Mesothelial cell of epicardium (in vitro differentiated cells): Measurements from ENCODE around the gene GAS2. TPM values are rescaled to one million over a fixed set of nuclear protein-coding genes. Genes with fewer than 3 reads are reported as not detected.

Experiments
- DNase-seq, 2 experiments: peaks; one replicate each; pipeline ENCODE4 v3.0.0; 2021; ENCODE audit warnings: low spot score in 2 of 2; ENCODE audit not compliant: unreplicated experiment in 2 of 2
- H3K27ac Mint-ChIP-seq: 2 replicates; pipeline ENCODE4 v1.8.0; 2021; ENCODE audit warnings: mixed read lengths
- H3K27me3 Mint-ChIP-seq: 2 replicates; pipeline ENCODE4 v1.8.0; 2021; ENCODE audit warnings: low read depth, mixed read lengths
- H3K36me3 Mint-ChIP-seq: 2 replicates; pipeline ENCODE4 v1.8.0; 2021; ENCODE audit warnings: mixed read lengths
- H3K4me1 Mint-ChIP-seq: 2 replicates; pipeline ENCODE4 v1.8.0; 2021; ENCODE audit warnings: mixed read lengths
- H3K4me3 Mint-ChIP-seq: 2 replicates; pipeline ENCODE4 v1.8.0; 2021; ENCODE audit warnings: mild to moderate bottlenecking, moderate library complexity, mixed read lengths
- H3K9me3 Mint-ChIP-seq: 2 replicates; pipeline ENCODE4 v1.8.0; 2021; ENCODE audit warnings: mixed read lengths
- total RNA-seq: library from RNA; stranded (reverse); gene quantifications from 3 replicates; pipeline ENCODE4 v1.2.1, GENCODE V29; 2021
- TF ChIP-seq, protein P1 (sequence below): fragments of 200-600 bp; sonication (generic); IDR thresholded peaks from one replicate; pipeline ENCODE4 v1.5.0; 2021; ENCODE audit warnings: antibody characterized with exemption; ENCODE audit not compliant: unreplicated experiment

Gene GAS2
- total RNA-seq, 1 donor from 2014 or later, result 17.8 TPM

DNA sequence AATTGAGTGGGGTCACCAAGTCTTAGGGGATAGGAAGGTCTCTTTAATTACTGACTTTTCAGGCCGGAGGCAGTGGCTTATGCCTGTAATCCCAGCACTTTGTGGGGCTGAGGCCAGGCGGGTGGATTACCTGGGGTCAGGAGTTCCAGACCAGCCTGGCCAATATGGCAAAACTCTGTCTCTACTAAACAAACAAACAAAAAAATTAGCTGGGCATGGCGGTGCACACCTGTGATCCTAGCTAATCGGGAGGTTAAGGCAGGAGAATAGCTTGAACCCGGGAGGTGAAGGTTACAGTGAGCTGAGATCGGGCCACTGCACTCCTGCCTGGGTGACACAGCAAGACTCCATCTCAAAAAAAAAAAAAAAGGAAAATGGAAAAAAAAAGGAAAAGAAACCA is 39.0 kb upstream of the GAS2 start:
- DNase-seq, result no peak
- H3K9me3 Mint-ChIP-seq, result peaks cover 10% of the 10 kb centered on the region
- TF ChIP-seq, protein P1, sequence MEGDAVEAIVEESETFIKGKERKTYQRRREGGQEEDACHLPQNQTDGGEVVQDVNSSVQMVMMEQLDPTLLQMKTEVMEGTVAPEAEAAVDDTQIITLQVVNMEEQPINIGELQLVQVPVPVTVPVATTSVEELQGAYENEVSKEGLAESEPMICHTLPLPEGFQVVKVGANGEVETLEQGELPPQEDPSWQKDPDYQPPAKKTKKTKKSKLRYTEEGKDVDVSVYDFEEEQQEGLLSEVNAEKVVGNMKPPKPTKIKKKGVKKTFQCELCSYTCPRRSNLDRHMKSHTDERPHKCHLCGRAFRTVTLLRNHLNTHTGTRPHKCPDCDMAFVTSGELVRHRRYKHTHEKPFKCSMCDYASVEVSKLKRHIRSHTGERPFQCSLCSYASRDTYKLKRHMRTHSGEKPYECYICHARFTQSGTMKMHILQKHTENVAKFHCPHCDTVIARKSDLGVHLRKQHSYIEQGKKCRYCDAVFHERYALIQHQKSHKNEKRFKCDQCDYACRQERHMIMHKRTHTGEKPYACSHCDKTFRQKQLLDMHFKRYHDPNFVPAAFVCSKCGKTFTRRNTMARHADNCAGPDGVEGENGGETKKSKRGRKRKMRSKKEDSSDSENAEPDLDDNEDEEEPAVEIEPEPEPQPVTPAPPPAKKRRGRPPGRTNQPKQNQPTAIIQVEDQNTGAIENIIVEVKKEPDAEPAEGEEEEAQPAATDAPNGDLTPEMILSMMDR, result no peak
- H3K4me1 Mint-ChIP-seq, result peaks cover 25% of the 10 kb centered on the region
- H3K36me3 Mint-ChIP-seq, result peaks cover 2% of the 10 kb centered on the region
- H3K27me3 Mint-ChIP-seq, result no peaks in the 10 kb centered on the region
- H3K27ac Mint-ChIP-seq, result no peak overlapping the region
- H3K4me3 Mint-ChIP-seq, result no peak overlapping the region

DNA sequence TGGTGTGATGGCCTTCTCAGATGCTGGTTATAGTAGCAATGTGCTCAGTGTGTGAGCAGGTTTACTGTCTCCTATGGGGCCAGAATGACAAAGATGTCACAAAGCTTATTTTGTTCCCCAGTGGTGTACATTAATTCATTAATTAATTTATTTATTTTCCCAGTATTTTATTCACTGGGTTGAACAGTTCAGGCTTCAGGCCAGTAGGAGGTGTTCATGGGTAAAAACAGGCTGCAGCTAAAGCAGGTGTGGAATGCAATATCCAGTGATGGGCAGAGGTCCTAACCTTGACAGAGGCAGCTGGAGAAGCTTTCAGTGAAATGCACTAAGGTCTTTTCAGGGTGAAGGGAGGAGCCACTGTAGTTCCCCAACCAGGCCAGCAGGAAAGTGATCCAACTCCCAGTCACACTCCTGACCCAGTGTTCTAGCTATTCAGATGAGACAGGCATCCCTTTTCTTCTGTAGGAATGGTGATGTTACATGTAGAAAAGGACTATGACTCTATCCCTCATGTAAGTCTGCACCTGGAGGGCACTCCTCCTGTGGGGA is 33.0 kb upstream of the GAS2 start:
- TF ChIP-seq, protein P1, result no peak
- Mint-ChIP-seq H3K27me3 (no peaks in the 10 kb centered on the region), H3K9me3 (peaks cover 10% of the 10 kb centered on the region), H3K27ac (no peak overlapping the region), H3K36me3 (no peaks in the 10 kb centered on the region), H3K4me1 (peaks cover 5% of the 10 kb centered on the region), H3K4me3 (no peak overlapping the region)
- DNase-seq, result no peak

DNA sequence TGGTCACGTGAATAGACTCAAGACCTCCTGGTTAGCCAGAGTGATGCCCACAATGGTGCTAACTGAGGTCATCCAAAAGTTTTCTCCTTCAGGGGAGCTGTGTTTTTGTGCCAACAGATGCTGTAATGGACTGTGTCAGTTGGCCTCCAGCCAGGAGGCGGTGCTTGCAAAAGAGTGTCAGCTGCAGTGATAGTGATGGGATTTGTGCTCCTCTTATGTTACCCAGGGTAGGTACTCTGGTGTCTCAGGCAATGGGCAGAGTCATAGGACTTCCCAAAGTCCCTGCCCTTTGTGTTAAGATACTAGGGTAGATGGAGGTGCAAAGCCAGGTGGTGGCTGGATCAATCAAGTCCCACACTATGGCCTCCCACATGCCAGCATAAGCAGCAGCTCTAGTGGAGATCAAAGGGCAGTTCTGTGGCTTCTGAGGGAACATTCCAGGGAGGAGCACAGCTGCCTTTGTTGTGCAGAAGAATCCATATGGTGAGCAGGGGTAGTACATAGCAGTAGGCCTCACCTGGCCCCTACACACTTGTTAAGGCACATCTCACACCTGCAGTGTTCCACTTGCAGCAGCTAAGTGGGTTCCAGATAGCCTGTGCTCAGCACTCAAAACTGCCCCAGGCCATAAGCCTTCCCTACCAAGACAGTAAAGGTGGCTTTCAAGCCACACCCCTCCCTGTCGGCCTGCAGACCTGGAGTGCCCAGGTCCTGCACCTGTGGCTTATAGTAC is 31.3 kb upstream of the GAS2 start:
- Mint-ChIP-seq H3K4me3 (no peak overlapping the region), H3K27ac (no peak overlapping the region), H3K4me1 (peaks cover 5% of the 10 kb centered on the region), H3K36me3 (no peaks in the 10 kb centered on the region), H3K27me3 (no peaks in the 10 kb centered on the region), H3K9me3 (no peaks in the 10 kb centered on the region)
- no peak for DNase-seq
- TF ChIP-seq, protein P1, result no peak

DNA sequence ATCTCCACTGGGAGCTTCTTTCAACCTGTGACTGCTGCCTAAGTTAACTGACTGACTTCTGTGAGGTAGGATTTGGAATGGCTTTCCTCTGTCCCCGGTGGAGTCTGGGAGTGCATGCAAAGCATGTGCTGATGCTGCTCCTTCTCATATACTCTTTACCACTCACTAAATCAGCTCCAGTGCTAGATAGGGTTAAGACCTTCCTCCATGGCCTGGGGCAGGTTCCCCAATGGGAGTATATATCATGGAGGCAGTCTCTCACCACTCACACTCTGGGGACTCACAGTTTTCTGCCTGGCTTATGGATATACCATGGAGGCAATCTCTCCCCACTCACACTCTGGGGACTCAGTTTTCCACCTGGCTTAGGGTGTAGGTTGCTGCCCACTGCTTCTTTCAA is 30.7 kb upstream of the GAS2 start:
- DNase-seq, result no peak
- Mint-ChIP-seq H3K36me3 (no peaks in the 10 kb centered on the region), H3K9me3 (no peaks in the 10 kb centered on the region), H3K27ac (no peak overlapping the region), H3K4me1 (peaks cover 5% of the 10 kb centered on the region), H3K27me3 (no peaks in the 10 kb centered on the region), H3K4me3 (no peak overlapping the region)
- TF ChIP-seq, protein P1, result no peak

DNA sequence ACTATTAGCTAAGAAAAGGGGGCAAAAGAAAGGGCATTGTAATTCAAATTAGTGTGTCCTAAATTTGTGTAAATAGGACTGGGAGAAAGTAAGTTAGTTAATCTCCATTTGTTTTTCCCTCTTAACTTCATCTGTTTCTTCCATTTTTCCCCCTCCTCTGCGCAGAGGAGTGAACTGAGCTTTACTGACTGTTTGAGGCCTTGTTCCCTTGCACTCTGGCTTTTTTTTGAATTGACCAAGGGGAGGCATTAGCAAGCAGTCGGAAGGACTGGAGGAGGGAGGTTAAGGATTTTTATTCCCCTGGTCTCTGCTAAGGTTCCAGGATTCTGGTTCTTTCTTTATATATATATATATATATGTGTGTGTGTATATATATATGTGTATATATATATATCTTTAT is 25.5 kb upstream of the GAS2 start:
- TF ChIP-seq, protein P1, result no peak
- H3K4me3 Mint-ChIP-seq, result no peak overlapping the region
- no peaks in the 10 kb centered on the region for H3K27me3 Mint-ChIP-seq
- H3K27ac Mint-ChIP-seq, result no peak overlapping the region
- no peaks in the 10 kb centered on the region for H3K9me3 Mint-ChIP-seq
- no peaks in the 10 kb centered on the region for H3K4me1 Mint-ChIP-seq
- no peak for DNase-seq
- no peaks in the 10 kb centered on the region for H3K36me3 Mint-ChIP-seq
